SH-SY5Y (cell line): ENCODE measurements around the gene DGLUCY.

Source experiments
- GATA2 ChIP-seq: IDR thresholded peaks from 2 replicates; pipeline ENCODE4 v1.6.1; 2011; ENCODE audit warnings: mild to moderate bottlenecking, low read depth, low read length
- GATA3 ChIP-seq: IDR thresholded peaks from 2 replicates; pipeline ENCODE4 v1.6.1; 2011; ENCODE audit warnings: low read depth, mild to moderate bottlenecking, low read length, moderate library complexity

DNA sequence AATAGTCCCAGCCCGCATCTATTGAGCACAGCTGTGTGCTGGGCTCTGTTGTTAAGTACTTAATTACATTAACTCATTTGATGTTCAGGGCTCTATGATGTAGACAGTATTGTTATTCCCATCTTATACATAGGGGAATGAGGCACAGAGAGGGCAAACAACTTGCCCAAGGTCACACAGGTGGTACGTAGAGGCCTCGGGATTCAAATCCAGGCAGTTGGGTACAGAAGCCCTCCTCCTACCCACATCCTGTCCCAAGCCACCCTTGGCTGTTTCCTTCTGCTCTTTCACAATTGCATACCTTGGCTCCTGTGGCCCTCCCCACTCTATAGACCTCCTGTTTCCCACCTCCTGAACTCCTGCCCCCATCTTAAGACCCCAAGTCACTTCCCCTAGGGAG is 140.6 kb downstream of the DGLUCY start:
- no peak for TF ChIP-seq GATA2
- TF ChIP-seq GATA3, result no peak
